Osteoblast (primary cell): Measurements from ENCODE around the gene ATP11A. TPM values are rescaled to one million over a fixed set of nuclear protein-coding genes. Genes with fewer than 3 reads are reported as not detected.
"Not testable (repeated sequence)": the region's sequence is repeated elsewhere in the genome, so short reads cannot be mapped to it uniquely, and the experiment has no call there.

Source experiments
- DNase-seq: peaks from one replicate; pipeline ENCODE4 v3.0.0; 2011; ENCODE audit warnings: low spot score, mixed read lengths; ENCODE audit not compliant: insufficient read length; ENCODE audit errors: missing footprints
- H2AFZ ChIP-seq: 2 replicates; pipeline ENCODE4 v1.6.0; 2011; ENCODE audit warnings: mild to moderate bottlenecking, low read length
- H3K27ac ChIP-seq: 2 replicates; pipeline ENCODE4 v1.5.1; 2011; ENCODE audit warnings: mild to moderate bottlenecking, low read depth, low read length, moderate library complexity
- H3K27me3 ChIP-seq: 2 replicates; pipeline ENCODE4 v1.6.0; 2012; ENCODE audit warnings: mild to moderate bottlenecking, control low read depth, inconsistent platforms, low read length, moderate library complexity; ENCODE audit not compliant: insufficient read depth
- H3K36me3 ChIP-seq: 2 replicates; pipeline ENCODE4 v1.5.1; 2011; ENCODE audit warnings: mild to moderate bottlenecking, low read length, control low read depth, moderate library complexity; ENCODE audit not compliant: insufficient read depth
- H3K4me1 ChIP-seq: 2 replicates; pipeline ENCODE4 v1.5.1; 2011; ENCODE audit warnings: mild to moderate bottlenecking, low read length, control low read depth, moderate library complexity; ENCODE audit not compliant: insufficient read depth
- H3K4me2 ChIP-seq: 2 replicates; pipeline ENCODE4 v1.6.0; 2011; ENCODE audit warnings: mild to moderate bottlenecking, low read length; ENCODE audit not compliant: insufficient read depth
- H3K4me3 ChIP-seq: fragments of 200-600 bp; sonication (generic); 3 replicates; pipeline ENCODE4 v1.5.1; 2012; ENCODE audit warnings: mild to moderate bottlenecking, low read length, inconsistent platforms; ENCODE audit not compliant: insufficient read depth
- H3K79me2 ChIP-seq: 2 replicates; pipeline ENCODE4 v1.6.0; 2012; ENCODE audit warnings: mild to moderate bottlenecking, low read length, control low read depth, inconsistent platforms; ENCODE audit not compliant: insufficient read depth
- H3K9me3 ChIP-seq: 2 replicates; pipeline ENCODE4 v1.5.1; 2011; ENCODE audit warnings: low read depth, low read length, control low read depth
- H4K20me1 ChIP-seq: 2 replicates; pipeline ENCODE4 v1.6.0; 2012; ENCODE audit warnings: mild to moderate bottlenecking, low read length, control low read depth; ENCODE audit not compliant: insufficient read depth
- CTCF ChIP-seq: IDR thresholded peaks from 2 replicates; pipeline ENCODE4 v1.5.1; 2011; ENCODE audit warnings: mild to moderate bottlenecking, low read depth, low read length, moderate library complexity; ENCODE audit errors: extremely low read depth
- total RNA-seq: library from RNA; depleted of rRNA; stranded (reverse); fragments of >200 nt; gene quantifications from 2 replicates; pipeline ENCODE4 v1.2.3, GENCODE V29; 2012

The ATP11A gene
- total RNA-seq, 1 donor, result 7.6 TPM

GRCh38 chr13:112708560-112709240 lies 18.9 kb downstream of the ATP11A start:
- no peak overlapping the region for H2AFZ ChIP-seq
- H3K27me3 ChIP-seq, result no peaks in the 10 kb centered on the region
- TF ChIP-seq CTCF, result no peak
- no peaks in the 10 kb centered on the region for H3K9me3 ChIP-seq
- H3K79me2 ChIP-seq, result peaks cover 2% of the 10 kb centered on the region
- H4K20me1 ChIP-seq, result peaks cover 13% of the 10 kb centered on the region
- H3K36me3 ChIP-seq, result no peaks in the 10 kb centered on the region
- H3K27ac ChIP-seq, result no peak overlapping the region
- DNase-seq, result no peak
- H3K4me3 ChIP-seq, result no peak overlapping the region
- H3K4me1 ChIP-seq, result peaks cover 13% of the 10 kb centered on the region
- no peak overlapping the region for H3K4me2 ChIP-seq

DNA sequence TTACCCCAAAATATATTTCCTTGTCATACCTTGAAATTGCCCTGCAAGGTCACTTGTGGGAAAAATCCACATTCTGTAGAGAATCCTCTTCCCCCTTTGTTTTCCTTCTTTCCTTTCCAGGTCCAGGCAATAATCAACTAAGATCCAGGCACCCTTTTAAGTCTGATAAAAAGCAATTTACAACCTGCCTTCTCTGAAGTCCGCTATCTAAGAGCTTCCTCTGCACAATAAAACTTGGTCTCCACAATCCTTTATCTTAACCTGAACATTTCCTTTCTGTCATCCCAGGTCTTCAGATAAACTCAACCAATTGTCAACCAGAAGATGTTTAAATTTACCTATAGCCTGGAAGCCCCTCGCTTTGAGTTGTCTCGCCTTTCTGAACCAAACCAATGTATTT lies 19.5 kb downstream of the ATP11A start:
- H2AFZ ChIP-seq, H3K4me2 ChIP-seq, H3K9me3 ChIP-seq, H3K36me3 ChIP-seq, H3K79me2 ChIP-seq, H4K20me1 ChIP-seq, H3K27me3 ChIP-seq, DNase-seq, H3K4me3 ChIP-seq, H3K27ac ChIP-seq: not testable (repeated sequence)
- peaks cover 13% of the 10 kb centered on the region for H3K4me1 ChIP-seq

- Histone ChIP-seq H3K27ac (no peak overlapping the region), H3K4me1 (peaks cover 13% of the 10 kb centered on the region), H4K20me1 (peaks cover 9% of the 10 kb centered on the region), H3K4me3 (no peak overlapping the region), H2AFZ (no peak overlapping the region), H3K27me3 (no peaks in the 10 kb centered on the region), H3K36me3 (no peaks in the 10 kb centered on the region), H3K4me2 (no peak overlapping the region), H3K79me2 (peaks cover 2% of the 10 kb centered on the region), H3K9me3 (no peaks in the 10 kb centered on the region)
- no peak for TF ChIP-seq CTCF
- no peak for DNase-seq
These were observed 20.3 kb downstream of the ATP11A start for GRCh38 chr13:112709825-112710783.

DNA sequence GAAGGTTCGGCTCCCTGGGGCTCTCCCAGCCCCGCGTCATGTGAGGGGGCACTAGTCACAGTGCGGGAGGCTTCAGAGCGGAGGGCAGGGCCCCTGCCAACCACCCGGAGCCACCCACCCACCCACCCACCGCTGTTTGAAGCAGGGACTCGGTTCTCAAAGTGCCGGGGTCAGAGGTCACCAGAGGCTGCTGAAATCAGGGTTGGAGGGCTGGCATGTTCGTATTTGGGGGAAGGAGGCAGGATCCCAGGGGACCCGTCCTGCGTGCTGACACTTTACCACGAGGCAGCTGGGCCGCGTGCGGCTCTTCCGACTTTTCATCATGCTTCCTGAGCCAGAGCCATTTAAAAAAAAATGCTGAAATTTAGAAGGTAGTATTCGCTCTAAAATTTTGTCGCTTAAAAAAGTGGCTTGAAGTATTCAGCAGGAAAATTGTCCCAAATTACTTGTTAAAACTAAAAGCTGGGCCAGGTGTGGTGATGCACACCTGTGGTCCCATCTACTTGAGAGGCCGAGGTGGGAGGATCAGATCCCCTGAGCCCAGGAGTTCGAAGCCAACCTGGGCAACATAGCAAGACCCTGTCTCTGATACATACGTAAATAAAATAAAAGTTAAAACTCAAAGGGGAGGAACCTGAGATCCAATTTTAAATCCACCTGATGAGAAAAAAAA lies 21.2 kb downstream of the ATP11A start:
- Histone ChIP-seq H3K4me3 (peak overlapping the region; percentile 65), H3K27me3 (no peaks in the 10 kb centered on the region), H3K79me2 (no peaks in the 10 kb centered on the region), H3K4me2 (peak overlapping the region; percentile 88), H3K36me3 (no peaks in the 10 kb centered on the region), H2AFZ (peak overlapping the region; percentile 90), H3K27ac (peak overlapping the region; percentile 87), H3K4me1 (peaks cover 13% of the 10 kb centered on the region), H3K9me3 (no peaks in the 10 kb centered on the region), H4K20me1 (peaks cover 7% of the 10 kb centered on the region)
- no peak for TF ChIP-seq CTCF
- no peak for DNase-seq
